Eye (tissue), 1 donor: ENCODE data around the gene FAM221A.
A peak's percentile ranks its signal among the peaks of the same experiment; 100 is the strongest.
"Not testable (repeated sequence)": the region's sequence is repeated elsewhere in the genome, so short reads cannot be mapped to it uniquely, and the experiment has no call there.

Experiments
- DNase-seq: peaks from one replicate; pipeline ENCODE4 v3.0.0-alpha.2; 2015

The FAM221A gene

GRCh38 chr7:23679898-23680413 is at the start of gene FAM221A:
FAM221A (plus strand) TSS chr7:23680199; CDS start chr7:23680219, 20 bp downstream.
- DNase-seq, result peak; percentile 93

GRCh38 chr7:23633417-23633816 is 46.6 kb upstream of the FAM221A start:
- DNase-seq, result no peak

- no peak for DNase-seq
Measured at GRCh38 chr7:23645822-23646221, 34.2 kb upstream of the FAM221A start.

- DNase-seq, result no peak
Measured at GRCh38 chr7:23653942-23654341, 26.1 kb upstream of the FAM221A start.

- DNase-seq, result peak; percentile 2
Measured at GRCh38 chr7:23654508-23654907, 25.5 kb upstream of the FAM221A start.

- no peak for DNase-seq
Measured at GRCh38 chr7:23655433-23655832, 24.6 kb upstream of the FAM221A start.

GRCh38 chr7:23658831-23659427 is 21.1 kb upstream of the FAM221A start:
- DNase-seq, result no peak

- no peak for DNase-seq
Measured at GRCh38 chr7:23661385-23661784, 18.6 kb upstream of the FAM221A start.

- DNase-seq, result no peak
Measured at GRCh38 chr7:23662124-23662983, 17.6 kb upstream of the FAM221A start.

- DNase-seq, result no peak
Measured at GRCh38 chr7:23662984-23663313, 17.1 kb upstream of the FAM221A start.

- no peak for DNase-seq
Measured at GRCh38 chr7:23664122-23664521, 15.9 kb upstream of the FAM221A start.

GRCh38 chr7:23672033-23672432 is 8.0 kb upstream of the FAM221A start:
- no peak for DNase-seq

- DNase-seq, result peak; percentile 94
Measured at GRCh38 chr7:23680414-23681405, 711 bp downstream of the FAM221A start.

- not testable (repeated sequence) for DNase-seq
Measured at GRCh38 chr7:23684041-23684440, 4.0 kb downstream of the FAM221A start.

- DNase-seq, result no peak
Measured at GRCh38 chr7:23685731-23686130, 5.7 kb downstream of the FAM221A start.

GRCh38 chr7:23687011-23687410 is 7.0 kb downstream of the FAM221A start:
- DNase-seq, result no peak

- no peak for DNase-seq
Measured at GRCh38 chr7:23689165-23689564, 9.2 kb downstream of the FAM221A start.

GRCh38 chr7:23691320-23691719 is 11.3 kb downstream of the FAM221A start:
- DNase-seq, result no peak

- DNase-seq, result no peak
Measured at GRCh38 chr7:23693224-23693623, 13.2 kb downstream of the FAM221A start.

- peak; percentile 67 for DNase-seq
Measured at GRCh38 chr7:23696916-23697441, 17.0 kb downstream of the FAM221A start.

- no peak for DNase-seq
Measured at GRCh38 chr7:23698822-23699221, 18.8 kb downstream of the FAM221A start.

- DNase-seq, result no peak
Measured at GRCh38 chr7:23700046-23700445, 20.0 kb downstream of the FAM221A start.
